Activated naive CD4-positive, alpha-beta T cell treated with anti-CD3 and anti-CD28 coated beads, Interleukin-2, amount 50 U/mL, for 72 hours (primary cell): Measurements from ENCODE around the gene PPT2. TPM values are rescaled to one million over a fixed set of nuclear protein-coding genes. Genes with fewer than 3 reads are reported as not detected.
"Not testable (repeated sequence)": the region's sequence is repeated elsewhere in the genome, so short reads cannot be mapped to it uniquely, and the experiment has no call there.

Source experiments
- ATAC-seq, 2 donors: fragments of 150-1000 bp; cut with Tn5 transposase; 2 replicates each; pipeline ENCODE4 v1.10.0; 2021; ENCODE audit warnings: mild to moderate bottlenecking in 2 of 2, moderate library complexity in 2 of 2
- DNase-seq, 2 donors: peaks; one replicate each; pipeline ENCODE4 v3.0.0; 2021 to 2022; ENCODE audit warnings: low spot score in 2 of 2
- H3K27ac Mint-ChIP-seq, 2 donors: one replicate each; pipeline ENCODE4 v1.8.0; 2022; ENCODE audit warnings: mild to moderate bottlenecking in 2 of 2, mixed read lengths in 2 of 2
- H3K36me3 Mint-ChIP-seq, 2 donors: one replicate each; pipeline ENCODE4 v1.8.0; 2022; ENCODE audit warnings: mixed read lengths in 2 of 2
- H3K9me3 Mint-ChIP-seq, 2 donors: one replicate each; pipeline ENCODE4 v1.8.0; 2022; ENCODE audit warnings: mixed read lengths in 2 of 2
- total RNA-seq, 2 donors: library from RNA; stranded (reverse); gene quantifications; one replicate each; pipeline ENCODE4 v1.2.3, GENCODE V29; 2022

Gene PPT2
- total RNA-seq, 2 donors from 2014 or later, result 13.6 to 18.7 TPM

GRCh38 chr6:32198345-32198696 lies 44.4 kb downstream of the PPT2 start:
- DNase-seq (no peak), ATAC-seq (no peak)
- Mint-ChIP-seq H3K27ac (no peak overlapping the region), H3K36me3 (no peaks in the 10 kb centered on the region), H3K9me3 (no peaks in the 10 kb centered on the region)

GRCh38 chr6:32198866-32199265 lies 44.9 kb downstream of the PPT2 start:
- ATAC-seq, result no peak
- Mint-ChIP-seq H3K36me3 (no peaks in the 10 kb centered on the region), H3K9me3 (no peaks in the 10 kb centered on the region), H3K27ac (no peak overlapping the region)
- no peak for DNase-seq

GRCh38 chr6:32200711-32201475 lies 47.0 kb downstream of the PPT2 start:
- ATAC-seq (no peak), DNase-seq (no peak)
- no peaks in the 10 kb centered on the region for H3K9me3 Mint-ChIP-seq
- no peaks in the 10 kb centered on the region for H3K36me3 Mint-ChIP-seq
- H3K27ac Mint-ChIP-seq, result peak overlapping the region in 1 of 2 donors; percentile 29

GRCh38 chr6:32202186-32202585 lies 48.2 kb downstream of the PPT2 start:
- DNase-seq (no peak), ATAC-seq (no peak)
- Mint-ChIP-seq H3K9me3 (no peaks in the 10 kb centered on the region), H3K36me3 (no peaks in the 10 kb centered on the region), H3K27ac (no peak overlapping the region)

GRCh38 chr6:32203426-32204267 lies 49.7 kb downstream of the PPT2 start:
- H3K27ac Mint-ChIP-seq, result no peak overlapping the region
- ATAC-seq (no peak), DNase-seq (no peak)
- no peaks in the 10 kb centered on the region for H3K9me3 Mint-ChIP-seq
- no peaks in the 10 kb centered on the region for H3K36me3 Mint-ChIP-seq

DNA sequence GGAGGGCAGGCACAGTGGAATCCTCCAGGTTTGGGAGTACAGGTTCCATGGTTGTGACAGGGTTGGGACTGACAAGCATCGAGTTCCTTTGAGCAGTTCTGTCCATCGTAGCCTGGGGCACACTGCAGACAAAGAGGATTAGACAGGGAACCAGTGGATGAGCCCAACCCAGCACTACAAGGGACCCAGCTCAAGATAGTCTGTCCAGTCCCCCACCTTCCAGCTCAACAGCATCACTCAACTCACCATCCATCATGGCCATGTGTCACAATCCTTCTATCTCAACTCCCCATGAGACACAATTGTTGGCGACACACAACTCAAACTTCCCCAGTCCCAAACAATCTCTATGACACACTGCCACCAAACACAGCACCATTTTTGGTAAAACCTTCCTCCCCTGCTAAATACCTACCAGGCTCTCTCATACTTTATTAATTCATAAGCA lies 50.4 kb downstream of the PPT2 start:
- DNase-seq (no peak), ATAC-seq (no peak)
- Mint-ChIP-seq H3K9me3 (no peaks in the 10 kb centered on the region), H3K36me3 (no peaks in the 10 kb centered on the region), H3K27ac (no peak overlapping the region)

GRCh38 chr6:32208996-32209395 lies 55.1 kb downstream of the PPT2 start:
- Mint-ChIP-seq H3K27ac (no peak overlapping the region), H3K9me3 (no peaks in the 10 kb centered on the region), H3K36me3 (no peaks in the 10 kb centered on the region)
- DNase-seq, result no peak
- no peak for ATAC-seq

DNA sequence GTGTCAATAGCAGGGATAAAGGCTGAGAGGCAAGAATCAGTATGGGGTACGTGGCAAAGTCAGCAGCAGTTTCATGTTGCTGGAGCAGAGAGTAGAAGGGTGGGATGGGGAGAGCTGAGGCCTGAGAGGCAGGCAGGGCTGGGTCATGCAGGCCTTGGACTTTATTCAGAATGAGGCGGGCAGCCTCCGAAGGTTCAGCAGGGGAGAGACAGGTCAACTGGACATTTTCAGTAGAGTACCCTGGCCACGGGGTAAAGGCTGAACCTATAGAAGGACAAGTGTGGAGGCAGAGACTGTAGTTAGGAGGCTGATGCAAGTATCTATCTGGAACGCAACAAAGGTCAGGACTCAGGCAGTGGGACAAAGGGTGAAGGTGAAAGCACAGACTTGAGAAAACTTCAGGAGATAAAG lies 56.3 kb downstream of the PPT2 start:
- no peak for ATAC-seq
- Mint-ChIP-seq H3K27ac (peak overlapping the region in 1 of 2 donors; percentile 44), H3K9me3 (no peaks in the 10 kb centered on the region), H3K36me3 (no peaks in the 10 kb centered on the region)
- DNase-seq, result no peak

DNA sequence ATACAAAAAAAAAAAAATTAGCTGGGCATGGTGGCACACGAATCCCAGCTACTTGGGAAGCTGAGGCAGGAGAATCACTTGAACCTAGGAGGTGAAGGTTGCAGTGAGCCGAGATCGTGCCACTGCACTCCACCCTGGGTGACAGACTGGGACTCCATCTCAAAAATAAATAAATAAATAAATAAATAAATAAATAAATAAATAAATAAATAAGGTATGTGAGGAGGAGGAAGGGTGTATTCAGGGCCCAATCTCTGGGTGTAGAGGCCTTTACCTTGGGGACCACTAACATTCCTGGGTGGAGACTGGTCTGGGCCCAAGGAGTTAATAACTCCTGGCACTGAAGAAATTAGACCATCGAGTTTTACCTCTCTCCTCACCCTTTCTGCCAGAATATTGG lies 57.5 kb downstream of the PPT2 start:
- not testable (repeated sequence) for ATAC-seq, H3K9me3 Mint-ChIP-seq

GRCh38 chr6:32212076-32212760 lies 58.3 kb downstream of the PPT2 start:
- Mint-ChIP-seq H3K27ac (peak overlapping the region in 1 of 2 donors; percentile 11), H3K9me3 (no peaks in the 10 kb centered on the region), H3K36me3 (no peaks in the 10 kb centered on the region)
- DNase-seq (no peak), ATAC-seq (no peak)

More for the DNA sequence above, 57.5 kb downstream of the PPT2 start:
- H3K36me3 Mint-ChIP-seq, DNase-seq, H3K27ac Mint-ChIP-seq: not testable (repeated sequence)

Other genes starting within 250 kb of the PPT2 start
- 1 to 10 TPM in 1 of 2 donors, under 1 TPM in 1; 0.53 to 5.2 TPM for gene C2, start 226.4 kb upstream of the PPT2 start, total RNA-seq
- gene CFB, start 208.0 kb upstream of the PPT2 start, total RNA-seq, result 1 to 10 TPM; 1.9 to 3.6 TPM
- 10 to 100 TPM; 69.7 to 70.9 TPM for gene NELFE, start 195.2 kb upstream of the PPT2 start, total RNA-seq
- 100 to 1,000 TPM in 1 of 2 donors, 10 to 100 TPM in 1; 91.8 to 115 TPM for gene SKIC2, start 195.0 kb upstream of the PPT2 start, total RNA-seq
- gene DXO, start 182.0 kb upstream of the PPT2 start, total RNA-seq, result 10 to 100 TPM; 16.2 to 18.5 TPM
- gene C4A, start 172.1 kb upstream of the PPT2 start, total RNA-seq, result 1 to 10 TPM; 4.1 to 8.1 TPM
- 1 to 10 TPM; 3.9 to 5.2 TPM for gene C4B, start 139.3 kb upstream of the PPT2 start, total RNA-seq
- under 1 TPM; 0.32 to 0.49 TPM for gene CYP21A2, start 115.7 kb upstream of the PPT2 start, total RNA-seq
- 10 to 100 TPM; 10.1 to 30.4 TPM for gene TNXB, start 44.8 kb upstream of the PPT2 start, total RNA-seq
- 100 to 1,000 TPM in 1 of 2 donors, 10 to 100 TPM in 1; 87.5 to 101 TPM for gene ATF6B, start 25.9 kb upstream of the PPT2 start, total RNA-seq
- gene FKBPL, start 23.9 kb upstream of the PPT2 start, total RNA-seq, result 10 to 100 TPM in 1 of 2 donors, 1 to 10 TPM in 1; 9.3 to 15.8 TPM
- under 1 TPM; 0.77 to 0.84 TPM for gene PRRT1, start 2.2 kb upstream of the PPT2 start, total RNA-seq
- 10 to 100 TPM; 13.4 to 14.5 TPM for gene EGFL8, start 10.5 kb downstream of the PPT2 start, total RNA-seq
- 10 to 100 TPM; 33.2 to 35.0 TPM for gene AGPAT1, start 21.9 kb downstream of the PPT2 start, total RNA-seq
- 10 to 100 TPM; 62.6 to 86.2 TPM for gene RNF5, start 24.3 kb downstream of the PPT2 start, total RNA-seq
- gene AGER, start 30.1 kb downstream of the PPT2 start, total RNA-seq, result 10 to 100 TPM; 21.6 to 26.3 TPM
- gene PBX2, start 36.1 kb downstream of the PPT2 start, total RNA-seq, result 10 to 100 TPM; 65.4 to 88.7 TPM
- 100 to 1,000 TPM in 1 of 2 donors, 10 to 100 TPM in 1; 84.9 to 151 TPM for gene GPSM3, start 38.5 kb downstream of the PPT2 start, total RNA-seq
- under 1 TPM; 0.64 to 0.70 TPM for gene NOTCH4, start 69.9 kb downstream of the PPT2 start, total RNA-seq
- not detected for gene TSBP1, start 217.8 kb downstream of the PPT2 start, total RNA-seq